Stomach smooth muscle (tissue), 2 donors: Measurements from ENCODE around the gene SIGLEC8.
"Not testable (repeated sequence)": the region's sequence is repeated elsewhere in the genome, so short reads cannot be mapped to it uniquely, and the experiment has no call there.

Experiments used
- H3K27ac ChIP-seq: one replicate; pipeline ENCODE4 v1.7.0; 2013; ENCODE audit warnings: mild to moderate bottlenecking, low read length, inconsistent platforms
- H3K27me3 ChIP-seq, 2 donors: one replicate each; pipeline ENCODE4 v1.7.0; 2013; ENCODE audit warnings: low read length in 2 of 2; ENCODE audit not compliant: insufficient read depth in 2 of 2, control insufficient read depth in 1 of 2
- H3K36me3 ChIP-seq, 2 donors: one replicate each; pipeline ENCODE4 v1.7.0; 2013; ENCODE audit warnings: low read length in 2 of 2; ENCODE audit not compliant: control insufficient read depth in 2 of 2, insufficient read depth in 2 of 2
- H3K4me1 ChIP-seq: one replicate; pipeline ENCODE4 v1.7.0; 2013; ENCODE audit warnings: low read length; ENCODE audit not compliant: control insufficient read depth, insufficient read depth
- H3K4me3 ChIP-seq, 2 donors: one replicate each; pipeline ENCODE4 v1.7.0; 2013; ENCODE audit warnings: low read length in 2 of 2
- H3K9ac ChIP-seq, 2 donors: one replicate each; pipeline ENCODE4 v1.7.0; 2013; ENCODE audit warnings: low read length in 2 of 2, mild to moderate bottlenecking in 1 of 2
- H3K9me3 ChIP-seq, 2 donors: one replicate each; pipeline ENCODE4 v1.7.0; 2013; ENCODE audit warnings: low read length in 2 of 2; ENCODE audit not compliant: control insufficient read depth in 2 of 2
- donor health status: healthy.
- donor health status: Pancreatic carcinoma.

The SIGLEC8 gene

GRCh38 chr19:51472607-51473006, 14.4 kb upstream of the SIGLEC8 start:
- Histone ChIP-seq H3K27ac (no peak overlapping the region), H3K9ac (no peak overlapping the region), H3K27me3 (peaks cover 9 to 24% of the 10 kb centered on the region in 2 donors), H3K9me3 (no peaks in the 10 kb centered on the region), H3K4me1 (no peaks in the 10 kb centered on the region), H3K36me3 (no peaks in the 10 kb centered on the region), H3K4me3 (no peak overlapping the region)

GRCh38 chr19:51471527-51471926, 13.3 kb upstream of the SIGLEC8 start:
- Histone ChIP-seq H3K27me3 (peaks cover 9 to 24% of the 10 kb centered on the region in 2 donors), H3K9ac (no peak overlapping the region)

GRCh38 chr19:51470966-51471365, 12.7 kb upstream of the SIGLEC8 start:
- Histone ChIP-seq H3K9me3 (no peaks in the 10 kb centered on the region), H3K27ac (no peak overlapping the region), H3K27me3 (peaks cover 9 to 22% of the 10 kb centered on the region in 2 donors), H3K36me3 (no peaks in the 10 kb centered on the region), H3K4me3 (no peak overlapping the region), H3K9ac (no peak overlapping the region), H3K4me1 (no peaks in the 10 kb centered on the region)

More at GRCh38 chr19:51471527-51471926, 13.3 kb upstream of the SIGLEC8 start:
- Histone ChIP-seq H3K4me3 (no peak overlapping the region), H3K27ac (no peak overlapping the region), H3K36me3 (no peaks in the 10 kb centered on the region), H3K9me3 (no peaks in the 10 kb centered on the region), H3K4me1 (no peaks in the 10 kb centered on the region)

DNA sequence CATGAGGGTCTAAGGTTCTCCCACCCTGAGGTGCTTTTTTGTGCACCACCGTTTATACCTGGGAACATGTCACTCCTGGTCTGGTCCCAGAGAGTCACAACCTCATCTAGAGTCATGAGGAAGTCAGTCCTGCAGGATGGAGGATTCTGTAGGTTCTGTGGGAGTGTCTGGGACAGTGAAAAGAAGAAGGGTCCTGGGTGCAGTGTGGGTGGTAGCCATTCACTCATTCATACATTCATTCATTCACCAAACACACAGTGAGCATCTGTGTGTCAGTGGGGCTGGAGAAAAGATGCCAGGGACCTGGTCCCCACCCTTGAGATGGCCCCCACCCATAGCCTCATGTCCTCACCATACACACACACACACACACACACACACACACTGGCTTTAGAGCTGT, 11.4 kb upstream of the SIGLEC8 start:
- Histone ChIP-seq H3K4me3 (no peak overlapping the region), H3K36me3 (no peaks in the 10 kb centered on the region), H3K9me3 (no peaks in the 10 kb centered on the region), H3K9ac (no peak overlapping the region), H3K27me3 (peaks cover 14 to 21% of the 10 kb centered on the region in 2 donors), H3K4me1 (no peaks in the 10 kb centered on the region), H3K27ac (no peak overlapping the region)

DNA sequence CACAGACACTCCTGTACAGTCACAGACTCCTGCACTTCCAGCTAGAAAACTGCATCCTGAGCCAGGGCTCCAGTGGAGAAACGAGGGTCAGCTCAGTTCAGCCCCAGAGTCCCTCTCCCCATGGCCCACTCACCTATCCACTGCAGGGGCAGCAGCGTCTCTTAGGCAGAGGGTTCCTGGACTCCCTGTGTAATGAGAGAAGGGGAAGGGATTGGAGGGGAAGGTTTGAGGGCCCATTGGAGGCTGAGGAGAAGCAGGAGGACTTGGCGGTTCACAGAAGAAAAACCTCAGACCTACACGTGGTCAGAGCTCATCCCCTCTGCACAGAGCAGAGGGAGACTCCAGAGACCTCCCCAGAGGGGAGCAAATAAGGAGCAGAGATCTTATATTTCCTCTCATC, 10.9 kb upstream of the SIGLEC8 start:
- no peaks in the 10 kb centered on the region for H3K9me3 ChIP-seq
- H3K36me3 ChIP-seq, result no peaks in the 10 kb centered on the region
- H3K27ac ChIP-seq, result no peak overlapping the region
- no peak overlapping the region for H3K9ac ChIP-seq
- H3K27me3 ChIP-seq, result peaks cover 14 to 21% of the 10 kb centered on the region in 2 donors
- H3K4me3 ChIP-seq, result no peak overlapping the region
- no peaks in the 10 kb centered on the region for H3K4me1 ChIP-seq

GRCh38 chr19:51468545-51468920, 10.3 kb upstream of the SIGLEC8 start:
- Histone ChIP-seq H3K4me1 (no peaks in the 10 kb centered on the region), H3K36me3 (no peaks in the 10 kb centered on the region), H3K4me3 (no peak overlapping the region), H3K27ac (no peak overlapping the region), H3K9me3 (no peaks in the 10 kb centered on the region), H3K27me3 (peaks cover 10 to 18% of the 10 kb centered on the region in 2 donors), H3K9ac (no peak overlapping the region)

- no peaks in the 10 kb centered on the region for H3K9me3 ChIP-seq
- no peaks in the 10 kb centered on the region for H3K36me3 ChIP-seq
- H3K9ac ChIP-seq, result no peak overlapping the region
- no peak overlapping the region for H3K4me3 ChIP-seq
- H3K27me3 ChIP-seq, result peaks cover 6 to 16% of the 10 kb centered on the region in 2 donors
- H3K27ac ChIP-seq, result no peak overlapping the region
- no peaks in the 10 kb centered on the region for H3K4me1 ChIP-seq
Observed at GRCh38 chr19:51467864-51468544, 9.8 kb upstream of the SIGLEC8 start.

DNA sequence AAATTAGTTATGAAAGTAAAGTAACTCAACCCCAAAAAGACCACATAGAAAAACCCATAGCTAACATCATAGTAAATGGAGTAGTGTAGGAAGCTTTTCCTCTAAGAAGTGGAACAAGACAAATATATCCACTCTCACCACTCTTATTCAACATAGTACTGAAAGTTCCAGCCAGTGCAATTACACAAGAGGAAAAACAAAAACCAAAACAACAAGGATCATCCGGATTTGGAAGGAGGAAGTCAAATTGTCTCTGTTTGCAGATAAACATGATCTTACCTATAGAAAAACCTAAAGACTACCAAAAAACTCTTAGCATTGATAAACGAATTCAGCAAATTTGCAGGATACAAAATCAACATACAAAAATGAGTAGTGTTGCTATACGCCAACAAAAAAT, 8.5 kb upstream of the SIGLEC8 start:
- Histone ChIP-seq H3K9ac (no peak overlapping the region), H3K4me1 (no peaks in the 10 kb centered on the region), H3K4me3 (no peak overlapping the region), H3K27ac (no peak overlapping the region), H3K9me3 (no peaks in the 10 kb centered on the region), H3K27me3 (peaks cover 14 to 25% of the 10 kb centered on the region in 2 donors), H3K36me3 (no peaks in the 10 kb centered on the region)

GRCh38 chr19:51463976-51464581, 5.8 kb upstream of the SIGLEC8 start:
- not testable (repeated sequence) for H3K9ac ChIP-seq, H3K36me3 ChIP-seq, H3K4me3 ChIP-seq, H3K4me1 ChIP-seq, H3K9me3 ChIP-seq, H3K27ac ChIP-seq
- peaks cover 20 to 27% of the 10 kb centered on the region in 2 donors for H3K27me3 ChIP-seq

DNA sequence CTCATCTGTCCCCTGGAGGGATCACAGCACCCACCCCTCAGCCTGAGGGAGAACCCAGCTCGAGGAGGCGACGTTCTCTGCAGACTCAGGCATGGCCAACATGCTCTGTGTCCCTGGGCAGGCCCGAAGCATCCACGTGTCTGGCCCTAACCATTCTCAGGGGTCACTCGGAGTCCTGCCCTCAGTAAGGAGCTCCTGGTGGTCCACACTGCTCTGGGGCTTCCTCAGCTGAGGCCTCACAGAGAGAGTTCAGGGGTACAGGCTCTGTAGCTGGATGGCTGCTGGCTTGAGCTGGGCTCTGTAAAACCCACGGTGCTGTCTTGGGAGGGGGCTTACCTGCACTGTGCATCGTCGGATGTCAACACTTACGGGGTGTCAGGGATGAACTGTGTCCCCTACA, 4.4 kb upstream of the SIGLEC8 start:
- H3K4me1 ChIP-seq, result no peaks in the 10 kb centered on the region
- H3K9ac ChIP-seq, result no peak overlapping the region
- no peak overlapping the region for H3K27ac ChIP-seq
- H3K4me3 ChIP-seq, result no peak overlapping the region
- no peaks in the 10 kb centered on the region for H3K36me3 ChIP-seq
- H3K9me3 ChIP-seq, result no peaks in the 10 kb centered on the region
- H3K27me3 ChIP-seq, result peaks cover 20 to 26% of the 10 kb centered on the region in 2 donors

- H3K9ac ChIP-seq, result no peak overlapping the region
- no peaks in the 10 kb centered on the region for H3K36me3 ChIP-seq
- no peak overlapping the region for H3K4me3 ChIP-seq
- no peaks in the 10 kb centered on the region for H3K4me1 ChIP-seq
- no peaks in the 10 kb centered on the region for H3K9me3 ChIP-seq
- no peak overlapping the region for H3K27ac ChIP-seq
- H3K27me3 ChIP-seq, result peaks cover 20 to 27% of the 10 kb centered on the region in 2 donors
Observed at GRCh38 chr19:51462276-51462675, 4.0 kb upstream of the SIGLEC8 start.
